GM21360 (cell line): ENCODE data around the gene CTDP1.
"Not testable (repeated sequence)": the region's sequence is repeated elsewhere in the genome, so short reads cannot be mapped to it uniquely, and the experiment has no call there.

Experiments used
- ATAC-seq: cut with Tn5 transposase; IDR thresholded peaks from one replicate; pipeline ENCODE4 v1.9.1; 2021; ENCODE audit warnings: mild to moderate bottlenecking, moderate library complexity; ENCODE audit not compliant: unreplicated experiment

Gene CTDP1

GRCh38 chr18:79718878-79719477 lies 39.4 kb downstream of the CTDP1 start:
- no peak for ATAC-seq

GRCh38 chr18:79719478-79720358 lies 40.1 kb downstream of the CTDP1 start:
- not testable (repeated sequence) for ATAC-seq

GRCh38 chr18:79720359-79720733 lies 40.7 kb downstream of the CTDP1 start:
- ATAC-seq = no peak

- ATAC-seq = no peak
Observed at GRCh38 chr18:79723036-79723435, 43.4 kb downstream of the CTDP1 start.

- no peak for ATAC-seq
Observed at GRCh38 chr18:79723628-79724027, 44.0 kb downstream of the CTDP1 start.

GRCh38 chr18:79724299-79725080 lies 44.9 kb downstream of the CTDP1 start:
- ATAC-seq = no peak

- no peak for ATAC-seq
Observed at GRCh38 chr18:79725486-79725885, 45.9 kb downstream of the CTDP1 start.

GRCh38 chr18:79726721-79727120 lies 47.1 kb downstream of the CTDP1 start:
- no peak for ATAC-seq

GRCh38 chr18:79727211-79727610 lies 47.6 kb downstream of the CTDP1 start:
- ATAC-seq = no peak

GRCh38 chr18:79728931-79729586 lies 49.5 kb downstream of the CTDP1 start:
- no peak for ATAC-seq

GRCh38 chr18:79729611-79730010 lies 50.0 kb downstream of the CTDP1 start:
- no peak for ATAC-seq

- no peak for ATAC-seq
Observed at GRCh38 chr18:79730804-79731203, 51.2 kb downstream of the CTDP1 start.

GRCh38 chr18:79731881-79732720 lies 52.5 kb downstream of the CTDP1 start:
- ATAC-seq = not testable (repeated sequence)

GRCh38 chr18:79732721-79733025 lies 53.1 kb downstream of the CTDP1 start:
- no peak for ATAC-seq

GRCh38 chr18:79733135-79733701 lies 53.6 kb downstream of the CTDP1 start:
- no peak for ATAC-seq

GRCh38 chr18:79733986-79734770 lies 54.6 kb downstream of the CTDP1 start:
- ATAC-seq = no peak

- ATAC-seq = no peak
Observed at GRCh38 chr18:79735071-79735980, 55.7 kb downstream of the CTDP1 start.

GRCh38 chr18:79736230-79736629 lies 56.6 kb downstream of the CTDP1 start:
- ATAC-seq = no peak
